ENCODE data around the gene CDHR3.

DNA sequence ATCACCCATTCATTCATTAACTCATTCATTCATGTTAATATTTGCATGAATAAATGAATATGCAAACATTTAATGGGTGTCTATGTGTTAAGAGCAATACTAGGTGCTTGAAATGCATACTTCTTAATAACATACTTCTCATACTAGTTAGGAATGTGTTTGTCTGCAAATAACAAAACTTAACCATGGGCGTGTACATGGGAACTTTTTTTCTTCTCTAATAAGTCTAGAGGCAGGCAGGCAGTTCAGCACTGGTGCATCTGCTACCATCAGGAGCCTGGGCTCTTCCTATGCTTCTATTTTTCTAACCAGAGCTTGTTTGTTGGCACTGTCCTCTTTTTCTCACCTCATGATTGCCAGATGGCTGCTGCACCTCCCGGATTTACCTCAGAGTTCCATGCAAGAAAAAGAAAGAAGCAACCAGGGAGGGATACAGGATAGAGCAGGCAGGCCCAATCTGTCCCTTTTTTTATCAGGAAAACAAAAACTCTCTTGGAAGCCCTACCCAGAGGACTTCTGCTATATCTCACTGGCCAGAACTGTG lies 22.7 kb downstream of the CDHR3 start:
- TF ChIP-seq, protein P1, sequence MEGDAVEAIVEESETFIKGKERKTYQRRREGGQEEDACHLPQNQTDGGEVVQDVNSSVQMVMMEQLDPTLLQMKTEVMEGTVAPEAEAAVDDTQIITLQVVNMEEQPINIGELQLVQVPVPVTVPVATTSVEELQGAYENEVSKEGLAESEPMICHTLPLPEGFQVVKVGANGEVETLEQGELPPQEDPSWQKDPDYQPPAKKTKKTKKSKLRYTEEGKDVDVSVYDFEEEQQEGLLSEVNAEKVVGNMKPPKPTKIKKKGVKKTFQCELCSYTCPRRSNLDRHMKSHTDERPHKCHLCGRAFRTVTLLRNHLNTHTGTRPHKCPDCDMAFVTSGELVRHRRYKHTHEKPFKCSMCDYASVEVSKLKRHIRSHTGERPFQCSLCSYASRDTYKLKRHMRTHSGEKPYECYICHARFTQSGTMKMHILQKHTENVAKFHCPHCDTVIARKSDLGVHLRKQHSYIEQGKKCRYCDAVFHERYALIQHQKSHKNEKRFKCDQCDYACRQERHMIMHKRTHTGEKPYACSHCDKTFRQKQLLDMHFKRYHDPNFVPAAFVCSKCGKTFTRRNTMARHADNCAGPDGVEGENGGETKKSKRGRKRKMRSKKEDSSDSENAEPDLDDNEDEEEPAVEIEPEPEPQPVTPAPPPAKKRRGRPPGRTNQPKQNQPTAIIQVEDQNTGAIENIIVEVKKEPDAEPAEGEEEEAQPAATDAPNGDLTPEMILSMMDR (IDR thresholded peaks at IDR 0.05): no peak
- no peak for TF ChIP-seq POLR2A (IDR thresholded peaks at IDR 0.05)
